Neural progenitor cell (in vitro differentiated cells): ENCODE measurements around the gene PCCA.

Source experiments
- CTCF ChIP-seq: fragments of 200-600 bp; sonication (generic); IDR thresholded peaks from 2 replicates; pipeline ENCODE4 v1.5.1; 2017; ENCODE audit warnings: antibody characterized with exemption, mild to moderate bottlenecking
- EZH2 ChIP-seq: fragments of 200-600 bp; sonication (generic); IDR thresholded peaks from 2 replicates; pipeline ENCODE4 v1.6.1; 2017; ENCODE audit warnings: antibody characterized with exemption, mild to moderate bottlenecking, moderate library complexity
- EZH2phosphoT487 ChIP-seq: fragments of 200-600 bp; sonication (generic); IDR thresholded peaks from 2 replicates; pipeline ENCODE4 v1.6.1; 2017; ENCODE audit warnings: antibody characterized with exemption

DNA sequence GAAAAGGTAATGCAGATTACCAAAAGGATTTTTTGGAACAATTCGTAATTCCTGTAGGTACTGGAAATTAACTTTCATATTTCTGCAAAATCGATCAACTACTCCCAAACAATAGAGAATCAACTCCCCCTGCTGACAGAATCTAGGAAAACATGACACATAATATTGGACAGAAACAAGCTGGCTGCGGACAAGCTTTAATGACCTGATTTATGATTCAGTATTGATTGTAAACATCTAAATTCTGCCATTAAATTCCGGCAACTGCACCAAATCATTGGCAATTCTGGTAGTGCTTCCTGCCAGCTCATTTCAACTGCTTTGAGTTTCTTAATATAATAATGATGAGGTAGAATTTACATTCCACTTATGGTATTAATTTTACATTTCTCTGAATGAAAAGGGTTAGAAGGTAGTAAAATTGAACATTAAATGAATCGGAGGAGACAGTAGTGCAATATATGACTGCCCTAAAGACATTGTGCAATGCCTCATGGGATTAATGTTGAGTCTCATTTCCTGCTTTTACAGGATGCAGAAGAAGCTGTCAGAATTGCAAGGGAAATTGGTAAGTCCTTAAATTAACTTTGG lies 146.5 kb downstream of the PCCA start:
- TF ChIP-seq CTCF (peak; percentile 77), EZH2 (no peak), EZH2phosphoT487 (no peak)
